Measurements from ENCODE around the gene CCNL2.
"Not testable (repeated sequence)": the region's sequence is repeated elsewhere in the genome, so short reads cannot be mapped to it uniquely, and the experiment has no call there.

Gene CCNL2

DNA sequence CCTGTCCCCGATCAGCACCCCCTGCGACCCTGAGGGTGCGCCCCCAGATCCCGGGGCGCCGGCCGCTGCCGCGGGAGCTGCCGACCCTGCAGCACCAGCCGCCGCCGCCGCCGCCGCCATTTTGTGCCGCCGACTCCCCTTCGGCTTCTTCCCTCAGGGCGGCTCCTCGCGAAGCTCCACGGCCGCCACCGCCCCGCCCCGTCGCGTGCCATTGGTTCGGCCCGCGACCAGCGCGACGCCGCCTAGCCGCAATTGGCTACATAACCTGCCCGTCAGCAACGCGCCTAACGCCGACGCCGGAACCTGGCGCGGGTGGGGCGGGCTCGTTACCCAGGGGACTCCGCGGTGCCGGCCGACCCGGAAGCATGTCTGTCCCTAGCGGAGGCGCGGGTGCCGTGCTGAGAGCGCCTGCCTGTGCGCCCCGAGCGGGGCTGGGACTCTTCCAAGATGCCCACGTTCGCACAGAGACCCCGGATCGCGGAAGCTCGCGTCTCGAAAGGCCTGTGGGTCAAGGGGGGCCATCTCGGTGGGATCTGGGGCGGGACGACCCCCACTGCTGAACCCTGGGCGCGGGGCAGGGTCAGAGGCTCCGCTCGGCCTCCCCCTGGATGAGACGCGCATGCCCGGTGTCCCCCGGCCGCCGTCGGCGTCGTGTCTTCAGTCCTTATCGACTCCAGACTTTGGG is at the start of gene CCNL2:
TSS of gene CCNL2 (minus strand) at position 149 of the 685 bp plus-strand sequence. CDS start at position 120, 29 bp downstream.
- DNase-seq (ENCODE audit: low read depth) = peak; percentile 98

DNA sequence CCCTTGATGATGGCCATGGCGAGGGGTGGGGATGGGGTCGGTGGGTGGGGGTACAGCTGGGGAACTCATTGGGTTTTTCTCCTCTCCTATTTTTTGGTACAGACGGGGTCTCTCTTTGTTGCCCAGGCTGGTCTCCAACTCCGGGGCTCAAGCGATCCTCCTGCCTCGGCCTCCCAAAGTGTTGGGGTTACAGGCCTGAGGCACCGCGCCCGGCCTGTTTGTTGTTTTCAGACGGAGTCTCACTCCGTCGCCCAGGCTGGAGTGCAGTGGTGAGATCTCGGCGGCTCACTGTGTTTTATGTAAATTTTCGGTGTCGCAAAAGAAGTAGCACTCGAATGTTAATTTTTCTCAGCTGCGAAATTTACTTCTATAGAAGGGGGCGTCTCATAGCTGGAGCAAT is 47.5 kb upstream of the CCNL2 start:
- not testable (repeated sequence) for DNase-seq (ENCODE audit: low read depth)

DNA sequence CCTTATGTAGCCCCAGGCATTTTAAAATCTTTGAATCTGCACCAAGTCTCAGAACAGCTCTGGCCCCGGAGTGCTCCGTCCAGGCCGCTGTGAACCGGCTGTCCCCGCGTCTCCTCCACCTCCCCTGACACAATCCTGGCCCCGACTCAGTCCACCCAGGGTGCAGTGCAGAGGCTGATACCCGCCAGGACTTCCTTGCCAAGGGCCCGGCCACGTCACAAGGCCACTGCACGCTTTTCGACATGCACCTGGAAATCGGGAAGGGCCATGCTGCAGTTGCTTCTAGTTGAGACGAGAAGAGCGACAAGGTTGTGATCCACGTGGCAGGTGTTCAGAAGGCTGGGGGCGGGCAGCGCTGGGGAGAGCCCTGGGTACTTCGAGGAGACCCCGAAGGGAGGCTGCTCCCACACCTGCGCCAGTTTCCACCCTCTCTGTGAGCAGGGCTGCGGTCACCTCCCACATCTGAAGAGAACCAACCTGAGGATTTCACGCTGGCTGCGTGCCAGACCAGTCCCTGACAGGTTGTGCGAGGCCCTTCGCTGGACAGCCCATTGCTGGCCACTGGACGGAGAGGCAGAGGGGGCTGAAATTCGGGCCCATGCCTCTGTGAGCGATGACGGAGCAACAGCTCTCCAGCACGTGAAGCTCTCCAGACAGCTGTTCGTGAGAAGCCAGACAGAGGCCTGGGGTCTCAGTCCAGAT is 43.1 kb upstream of the CCNL2 start:
- no peak for DNase-seq (ENCODE audit: low read depth)

DNA sequence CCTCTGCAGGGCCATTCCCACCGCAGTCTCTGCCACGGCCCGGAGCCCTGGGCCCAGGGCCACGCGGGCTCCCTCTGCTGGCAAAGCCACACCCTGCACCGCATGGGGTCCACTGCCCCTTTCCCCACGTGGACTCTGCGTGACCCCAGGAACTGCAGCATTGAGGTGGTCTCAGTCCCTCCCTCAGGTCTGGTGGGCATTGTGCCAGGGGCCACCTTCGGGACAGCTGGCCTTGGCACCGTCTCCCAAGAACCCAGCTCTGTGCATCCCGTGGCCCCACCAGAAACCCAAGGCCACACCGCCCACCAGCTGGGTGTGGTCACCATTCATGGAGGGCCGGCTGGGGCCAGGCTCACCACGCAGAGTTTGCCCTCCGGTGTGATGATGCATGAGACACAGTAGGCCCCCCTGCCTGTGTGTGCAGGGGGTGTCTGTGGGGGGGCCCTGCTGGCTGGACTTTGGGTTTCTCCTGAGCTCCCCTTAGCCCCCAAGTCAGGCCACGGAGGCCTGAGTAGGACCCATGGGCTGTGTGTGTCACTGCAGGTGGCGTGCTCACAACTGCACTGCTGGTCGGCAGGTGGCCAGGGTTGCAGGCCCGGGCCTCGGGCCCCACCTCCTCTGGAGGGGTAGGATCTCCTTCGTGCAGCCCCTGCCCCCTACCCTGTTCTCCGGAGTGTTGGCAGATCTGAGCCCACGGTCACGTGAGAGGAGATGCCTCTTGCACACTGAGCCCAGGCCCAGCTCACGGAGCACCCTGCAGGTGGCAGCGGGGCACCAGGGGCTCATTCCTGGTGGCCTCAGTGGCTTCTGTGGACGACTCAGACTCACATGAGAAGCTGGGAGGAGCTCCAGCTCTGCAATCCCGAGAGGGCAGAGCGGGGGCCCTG is 42.1 kb upstream of the CCNL2 start:
- DNase-seq (ENCODE audit: low read depth) = peak; percentile 39

DNA sequence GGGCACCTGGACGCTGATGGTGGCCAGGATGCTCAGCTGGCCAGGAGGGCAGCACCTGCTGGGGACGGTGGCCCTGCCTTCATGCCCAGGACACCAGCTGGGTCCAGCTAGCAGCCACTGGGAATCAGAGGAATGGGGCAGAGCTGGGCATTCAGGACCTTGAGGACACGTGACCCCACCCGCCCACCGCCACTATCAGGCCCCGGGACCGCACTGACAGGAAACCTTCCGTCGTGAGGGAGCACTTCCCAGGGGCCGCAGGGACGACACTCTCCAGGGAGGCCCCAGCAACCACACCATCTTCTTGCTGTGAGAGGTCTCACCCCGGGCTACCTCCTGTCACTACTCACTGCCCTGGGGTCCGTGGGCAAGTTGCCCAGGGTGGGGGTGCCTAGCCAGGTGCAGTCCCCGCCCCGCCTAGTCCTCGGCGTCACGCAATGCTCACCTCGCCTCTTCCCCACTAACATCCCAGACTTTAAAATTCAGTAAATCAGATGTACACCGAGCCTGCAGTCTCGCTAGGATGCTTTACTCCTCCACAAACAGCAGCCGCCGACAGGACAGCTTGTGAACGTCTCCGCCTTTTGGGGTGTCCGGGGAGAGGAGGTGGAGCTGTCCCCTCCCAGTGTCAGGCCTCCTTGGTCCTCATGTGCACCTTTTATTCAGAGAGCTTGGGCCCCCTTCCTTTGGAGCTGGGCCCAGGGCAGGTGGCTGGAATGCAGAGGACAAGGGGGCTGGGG is 41.3 kb upstream of the CCNL2 start:
- no peak for DNase-seq (ENCODE audit: low read depth)

DNA sequence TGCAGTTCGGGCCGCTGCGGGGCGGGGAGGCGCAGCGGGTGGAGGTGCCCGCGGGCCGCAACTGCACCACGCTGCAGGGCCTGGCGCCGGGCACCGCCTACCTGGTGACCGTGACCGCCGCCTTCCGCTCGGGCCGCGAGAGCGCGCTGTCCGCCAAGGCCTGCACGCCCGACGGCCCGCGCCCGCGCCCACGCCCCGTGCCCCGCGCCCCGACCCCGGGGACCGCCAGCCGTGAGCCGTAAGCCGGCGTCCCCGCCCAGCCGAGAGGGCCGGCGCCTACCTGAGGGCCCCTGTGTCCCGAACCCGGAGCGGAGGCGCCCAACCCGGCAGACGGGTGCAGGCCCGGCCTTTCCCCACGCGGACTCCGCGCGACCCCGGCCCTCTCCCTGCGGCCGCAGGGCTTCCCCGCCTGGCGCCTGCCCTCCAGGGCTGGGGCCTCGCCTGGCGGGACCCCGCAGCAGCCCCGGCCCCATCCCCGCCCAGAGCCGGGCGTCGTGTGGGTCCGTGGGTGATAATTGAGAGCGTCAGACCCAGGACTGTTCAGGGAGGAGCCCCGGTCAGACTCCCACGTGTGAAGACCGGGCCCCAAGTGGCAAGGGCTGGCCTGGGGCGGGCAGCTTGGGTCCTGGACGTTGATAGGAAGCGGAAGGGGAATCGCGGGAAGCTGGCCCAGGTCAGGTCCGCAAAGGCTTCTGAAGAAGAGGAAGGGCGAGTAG is 40.6 kb upstream of the CCNL2 start:
- no peak for DNase-seq (ENCODE audit: low read depth)

DNA sequence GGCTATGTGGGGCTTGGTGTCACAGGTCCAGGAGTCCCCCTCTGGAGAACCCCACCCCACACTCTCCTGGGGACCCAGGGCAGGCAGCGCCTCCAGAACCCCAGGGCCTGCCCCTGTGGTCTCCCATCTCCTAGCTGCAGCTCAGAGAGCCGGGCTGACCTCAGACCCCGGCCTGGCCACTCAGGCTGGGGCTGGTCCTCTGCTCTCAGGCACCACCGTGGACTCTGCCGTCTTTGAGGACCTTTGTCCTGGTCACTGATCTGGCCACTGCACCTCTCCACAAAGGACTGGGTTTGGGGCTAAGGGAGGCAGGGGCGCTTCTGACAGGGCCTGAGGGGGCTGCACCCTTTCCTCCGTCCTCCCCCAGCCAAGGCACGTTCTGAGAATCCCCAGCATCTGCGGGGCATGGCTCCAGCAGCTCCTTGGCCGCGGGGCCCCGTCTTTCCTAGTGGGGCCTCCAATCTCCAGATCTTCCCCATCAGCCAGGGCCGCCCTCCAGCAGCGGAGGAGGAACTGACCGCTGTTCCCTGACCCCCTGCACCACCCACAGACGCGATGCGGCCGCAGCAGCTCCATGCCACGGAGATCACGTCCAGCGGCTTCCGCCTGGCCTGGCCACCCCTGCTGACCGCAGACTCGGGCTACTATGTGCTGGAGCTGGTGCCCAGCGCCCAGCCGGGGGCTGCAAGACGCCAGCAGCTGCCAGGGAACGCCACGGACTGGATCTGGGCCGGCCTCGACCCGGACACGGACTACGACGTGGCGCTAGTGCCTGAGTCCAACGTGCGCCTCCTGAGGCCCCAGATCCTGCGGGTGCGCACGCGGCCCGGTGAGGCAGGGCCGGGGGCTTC is 39.6 kb upstream of the CCNL2 start:
- no peak for DNase-seq (ENCODE audit: low read depth)

DNA sequence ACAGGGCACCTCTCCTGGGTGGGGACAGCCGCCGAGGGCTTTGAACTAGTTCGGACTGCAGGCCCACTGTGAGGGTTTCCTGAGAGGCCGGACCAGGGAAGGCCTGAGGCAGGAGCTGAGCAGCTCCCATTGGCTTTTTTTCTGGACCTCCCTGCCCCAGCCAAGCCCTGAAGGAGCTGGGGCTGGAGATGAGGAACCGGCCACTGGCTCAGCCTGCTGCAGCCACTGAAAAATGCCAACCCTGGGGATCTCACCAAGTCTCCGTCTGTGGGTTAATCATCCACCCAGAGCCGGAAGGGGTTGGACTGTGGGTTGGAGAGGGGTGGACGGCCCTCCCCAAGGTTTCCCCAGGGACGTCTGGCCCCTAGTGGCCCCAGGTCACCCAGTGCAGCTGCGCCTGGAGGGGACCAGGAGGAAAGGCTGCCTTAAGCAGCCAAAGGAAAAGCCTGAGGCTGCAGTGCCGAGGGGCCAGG is 38.8 kb upstream of the CCNL2 start:
- DNase-seq (ENCODE audit: low read depth) = no peak

DNA sequence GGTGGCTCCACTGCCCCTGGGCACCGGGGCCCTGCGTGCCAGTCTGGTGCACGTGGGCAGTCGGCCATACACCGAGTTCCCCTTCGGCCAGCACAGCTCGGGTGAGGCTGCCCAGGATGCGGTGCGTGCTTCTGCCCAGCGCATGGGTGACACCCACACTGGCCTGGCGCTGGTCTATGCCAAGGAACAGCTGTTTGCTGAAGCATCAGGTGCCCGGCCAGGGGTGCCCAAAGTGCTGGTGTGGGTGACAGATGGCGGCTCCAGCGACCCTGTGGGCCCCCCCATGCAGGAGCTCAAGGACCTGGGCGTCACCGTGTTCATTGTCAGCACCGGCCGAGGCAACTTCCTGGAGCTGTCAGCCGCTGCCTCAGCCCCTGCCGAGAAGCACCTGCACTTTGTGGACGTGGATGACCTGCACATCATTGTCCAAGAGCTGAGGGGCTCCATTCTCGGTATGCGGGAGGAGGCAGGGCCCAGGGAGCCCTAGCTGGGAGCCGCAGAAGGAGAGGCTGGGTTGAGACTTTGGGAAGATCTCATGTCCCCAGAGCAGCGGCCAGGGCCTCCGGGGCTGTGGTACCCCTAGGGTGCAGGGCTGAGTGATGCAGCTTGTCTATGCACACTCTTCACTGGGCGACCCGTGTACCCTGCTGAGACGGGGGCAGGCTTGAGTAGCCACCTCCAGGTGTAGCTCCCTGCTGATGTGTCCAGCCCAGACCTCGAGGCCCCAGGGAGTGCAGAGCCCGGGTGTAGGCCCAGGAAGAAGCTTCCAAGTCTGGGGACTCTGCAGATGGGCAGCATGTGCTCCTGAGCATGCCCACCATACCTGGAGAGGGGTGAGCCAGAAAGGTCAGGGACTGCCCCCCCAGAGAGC is 38.1 kb upstream of the CCNL2 start:
- DNase-seq (ENCODE audit: low read depth) = no peak

DNA sequence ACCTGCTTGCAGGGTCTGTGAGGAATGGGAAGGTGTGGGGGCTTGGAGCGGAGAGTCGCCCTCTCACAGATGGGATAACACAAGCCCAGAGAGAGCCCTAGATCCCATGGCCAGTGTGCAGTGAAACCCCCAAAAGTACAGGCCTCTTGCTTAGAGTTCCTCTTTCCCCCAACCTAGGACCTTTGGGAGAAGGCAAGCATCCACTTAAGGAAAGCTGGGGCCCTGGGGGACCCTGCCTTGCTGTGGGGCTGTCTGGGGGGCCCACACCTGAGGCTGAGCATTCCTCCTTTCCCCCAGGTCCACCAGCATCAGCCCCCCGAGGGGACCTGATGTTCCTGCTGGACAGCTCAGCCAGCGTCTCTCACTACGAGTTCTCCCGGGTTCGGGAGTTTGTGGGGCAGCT is 37.5 kb upstream of the CCNL2 start:
- no peak for DNase-seq (ENCODE audit: low read depth)

DNA sequence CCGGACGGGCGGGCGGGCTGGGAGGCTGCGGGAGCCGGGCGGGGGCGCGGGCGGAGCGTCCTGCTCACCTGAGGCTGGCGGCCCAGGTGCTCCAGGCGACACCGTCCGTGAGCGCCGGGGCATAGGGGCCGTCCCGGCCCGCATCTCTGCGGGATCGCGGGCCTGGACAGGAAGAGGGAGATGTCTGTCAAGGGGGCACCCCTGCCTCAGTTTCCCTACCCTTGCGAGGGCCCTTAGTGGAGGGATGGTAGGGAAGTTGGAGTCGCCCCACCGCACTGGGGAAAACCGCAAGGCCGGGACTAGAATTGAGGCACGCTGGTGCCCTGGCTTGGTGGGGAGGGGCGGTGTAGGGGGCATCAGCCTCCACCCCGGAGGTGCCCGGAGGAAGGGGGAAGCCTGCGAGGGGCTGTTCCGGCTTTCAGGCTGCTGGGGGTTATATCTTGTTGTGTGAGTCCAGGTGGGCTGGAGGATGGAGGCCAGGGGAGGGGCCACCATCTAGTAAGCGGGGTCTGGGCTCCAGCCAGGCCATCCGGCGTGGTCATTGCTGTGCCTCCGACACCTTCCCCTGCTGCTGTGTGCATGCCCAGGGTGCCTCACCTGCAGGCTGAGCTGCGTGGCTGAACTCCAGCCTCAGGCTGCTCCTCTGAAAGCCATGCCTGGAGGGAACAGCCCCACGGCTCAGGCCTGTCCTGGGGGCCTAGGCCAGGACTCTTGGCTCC is 36.9 kb upstream of the CCNL2 start:
- no peak for DNase-seq (ENCODE audit: low read depth)

DNA sequence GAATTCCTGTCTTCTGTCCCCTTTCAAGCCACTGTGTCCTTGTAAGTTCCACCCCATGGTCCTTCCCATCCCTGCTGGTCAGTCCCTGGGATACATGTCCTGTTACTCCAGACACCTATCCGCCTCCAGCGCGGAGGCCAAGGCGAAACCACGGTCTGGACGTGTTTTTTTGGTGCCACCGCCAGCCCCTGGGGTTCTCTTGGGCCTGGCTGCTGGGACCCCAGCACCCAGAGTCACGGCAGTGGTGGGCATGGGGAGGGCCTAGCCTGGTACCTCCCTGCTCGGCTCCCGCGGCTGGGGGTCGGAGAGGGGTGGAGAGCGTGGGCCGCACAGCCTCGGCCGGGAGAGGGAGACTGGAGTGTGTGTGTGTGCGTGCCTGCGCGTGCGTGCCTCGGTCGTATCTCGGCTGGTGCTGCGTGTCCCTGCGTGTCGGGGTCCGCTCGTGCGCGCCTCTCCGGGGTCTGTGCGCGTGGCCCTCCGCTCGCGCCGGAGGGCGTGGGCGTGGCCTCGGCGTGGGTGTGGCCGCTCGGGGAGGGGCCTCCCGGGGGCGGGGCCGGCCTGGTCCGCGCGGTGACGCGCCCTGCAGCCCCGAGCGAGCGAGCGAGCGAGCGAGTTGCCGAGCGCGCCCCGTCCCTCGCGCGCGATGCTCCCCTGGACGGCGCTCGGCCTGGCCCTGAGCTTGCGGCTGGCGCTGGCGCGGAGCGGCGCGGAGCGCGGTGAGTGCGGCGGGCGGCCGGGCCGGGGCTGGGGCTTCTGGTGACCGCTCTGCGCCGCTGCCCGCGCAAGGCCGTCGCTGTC is 36.2 kb upstream of the CCNL2 start, which contains the start of gene VWA1:
TSS of gene VWA1 (plus strand) at position 585 of the 798 bp plus-strand sequence. CDS start at position 644, 59 bp downstream.
- DNase-seq (ENCODE audit: low read depth) = peak; percentile 59

DNA sequence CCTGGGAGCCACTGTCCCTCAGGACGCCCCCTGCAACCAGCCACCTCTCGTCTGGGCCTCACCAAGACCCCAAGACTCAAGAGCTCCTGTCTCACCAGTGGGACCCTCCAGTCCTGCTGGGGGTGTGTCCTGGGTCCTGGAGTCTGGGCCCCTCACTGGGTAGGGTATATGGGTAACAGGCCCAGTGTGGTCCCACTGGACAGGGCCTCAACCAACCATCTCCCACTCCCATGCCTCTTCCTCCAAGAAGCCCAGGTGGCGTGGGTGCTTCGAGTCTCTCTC is 35.6 kb upstream of the CCNL2 start:
- DNase-seq (ENCODE audit: low read depth) = no peak

DNA sequence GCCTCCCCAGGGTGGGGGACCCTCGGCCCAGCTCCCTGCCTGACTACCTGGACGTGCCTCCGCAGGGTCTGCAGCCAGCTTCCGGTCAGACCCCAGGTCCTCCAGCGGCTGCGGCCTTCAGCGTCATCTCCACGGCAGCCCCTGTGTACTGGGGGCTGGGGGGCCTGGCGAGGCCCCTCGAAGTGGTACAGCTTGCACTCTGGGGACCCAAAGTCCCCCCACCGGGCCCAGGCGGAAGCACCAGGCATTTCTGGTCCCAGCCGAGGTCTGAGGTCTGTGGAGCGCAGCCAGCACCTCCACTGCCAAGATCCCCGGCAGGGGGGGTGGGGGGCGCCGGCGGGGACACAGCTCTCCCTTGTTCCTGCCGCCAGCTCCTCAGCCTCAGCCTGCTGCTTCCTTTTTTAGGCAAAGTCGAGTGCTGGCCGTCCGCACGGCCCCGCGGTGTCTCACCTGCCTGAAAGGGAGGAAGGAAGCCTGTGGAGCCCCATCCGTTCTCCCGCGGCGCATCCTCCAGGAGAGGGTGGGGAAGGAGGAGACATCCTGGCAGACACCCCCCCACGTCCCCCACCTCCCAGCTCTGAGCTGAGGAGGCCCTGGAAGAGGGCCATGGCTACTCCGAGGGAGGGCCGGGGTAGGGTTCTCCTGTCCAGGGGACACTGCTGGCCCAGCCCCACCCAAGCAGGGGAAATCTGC is 35.1 kb upstream of the CCNL2 start:
- DNase-seq (ENCODE audit: low read depth) = no peak

DNA sequence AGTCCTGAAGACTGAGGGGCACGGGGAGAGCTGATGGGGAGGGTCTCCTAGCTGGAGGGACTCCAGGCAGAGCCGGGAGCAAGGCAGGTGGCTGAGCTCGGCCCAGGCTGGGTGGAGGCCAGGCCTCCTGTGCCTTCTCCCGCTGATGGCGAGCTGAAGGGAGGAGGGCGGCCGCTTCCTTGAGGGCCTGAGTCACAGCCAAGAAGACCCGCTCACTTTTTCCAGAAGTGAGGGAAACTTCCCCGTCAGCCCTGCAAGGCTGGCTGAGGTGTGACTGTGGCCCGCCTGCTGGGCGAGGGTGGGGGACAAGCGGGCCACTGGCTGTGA is 34.6 kb upstream of the CCNL2 start:
- no peak for DNase-seq (ENCODE audit: low read depth)

DNA sequence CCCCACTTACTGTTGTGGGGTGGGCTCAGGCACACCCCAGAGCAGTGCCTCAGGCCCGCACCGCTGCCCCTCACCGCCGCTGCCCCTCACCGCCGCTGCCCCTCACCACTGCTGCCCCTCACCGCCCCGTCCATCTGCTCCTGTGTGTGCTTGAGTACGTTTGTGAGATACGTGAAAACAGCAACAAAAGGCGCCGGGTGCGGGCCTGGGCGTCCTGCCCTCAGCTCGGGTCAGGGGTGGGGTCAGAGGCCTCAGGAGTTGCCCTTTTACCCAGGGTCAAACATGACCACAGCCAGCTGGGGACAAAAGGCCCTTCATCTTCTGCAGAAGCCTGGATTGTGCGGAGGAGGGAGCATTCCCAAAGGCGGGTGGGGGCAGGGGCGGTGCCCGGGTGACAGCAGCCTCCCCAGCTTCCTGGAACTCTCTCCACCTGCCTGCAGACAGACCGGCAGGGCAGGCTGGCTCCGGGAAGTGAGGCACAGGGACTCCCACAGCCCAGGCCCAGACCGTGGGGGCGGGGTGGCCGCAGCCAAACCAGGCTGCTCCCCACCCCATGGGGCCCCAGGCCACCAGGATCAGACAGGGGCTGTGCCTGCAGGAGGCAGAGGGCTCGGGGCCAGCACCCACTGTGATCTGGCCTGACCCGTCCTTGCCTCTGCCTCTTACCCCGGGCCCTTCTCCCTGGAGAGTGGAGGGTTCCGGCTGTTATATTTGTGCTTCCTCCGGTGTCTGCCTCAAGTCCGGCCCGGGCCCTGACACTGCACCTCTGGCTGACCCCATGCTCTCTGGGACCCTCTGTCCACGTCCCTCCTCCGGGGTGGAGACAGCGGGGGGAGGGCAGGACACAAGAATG is 34.0 kb upstream of the CCNL2 start:
- DNase-seq (ENCODE audit: low read depth) = no peak

All from stimulated activated CD8-positive, alpha-beta memory T cell treated with anti-CD3 and anti-CD28 coated beads, Interleukin-15, amount 100 ng/mL, for 24 hours (primary cell).